Activated T-cell treated with anti-CD3 and anti-CD28 coated beads for 4 hours (primary cell): ENCODE results near the gene AP5B1.
"Not testable (repeated sequence)": the region's sequence is repeated elsewhere in the genome, so short reads cannot be mapped to it uniquely, and the experiment has no call there.

ENCODE experiments used
- DNase-seq: peaks from one replicate; pipeline ENCODE4 v3.0.0-alpha.2; 2020

Gene AP5B1

GRCh38 chr11:65762816-65763215 is 18.0 kb downstream of the AP5B1 start:
- not testable (repeated sequence) for DNase-seq

- not testable (repeated sequence) for DNase-seq
Measured at GRCh38 chr11:65762169-65762568, 18.6 kb downstream of the AP5B1 start.

- no peak for DNase-seq
Measured at GRCh38 chr11:65745049-65745448, 35.7 kb downstream of the AP5B1 start.

- DNase-seq, result no peak
Measured at GRCh38 chr11:65744699-65745042, 36.1 kb downstream of the AP5B1 start.

- DNase-seq, result no peak
Measured at GRCh38 chr11:65744026-65744698, 36.6 kb downstream of the AP5B1 start.

GRCh38 chr11:65743681-65744025 is 37.1 kb downstream of the AP5B1 start:
- no peak for DNase-seq

- DNase-seq, result no peak
Measured at GRCh38 chr11:65742353-65742752, 38.4 kb downstream of the AP5B1 start.

GRCh38 chr11:65741185-65741584 is 39.6 kb downstream of the AP5B1 start:
- no peak for DNase-seq

GRCh38 chr11:65739022-65739421 is 41.8 kb downstream of the AP5B1 start:
- no peak for DNase-seq

- DNase-seq, result no peak
Measured at GRCh38 chr11:65736810-65737209, 44.0 kb downstream of the AP5B1 start.

GRCh38 chr11:65735111-65735510 is 45.7 kb downstream of the AP5B1 start:
- not testable (repeated sequence) for DNase-seq

GRCh38 chr11:65730461-65730860 is 50.3 kb downstream of the AP5B1 start:
- no peak for DNase-seq

- no peak for DNase-seq
Measured at GRCh38 chr11:65727865-65728264, 52.9 kb downstream of the AP5B1 start.

- no peak for DNase-seq
Measured at GRCh38 chr11:65726660-65727059, 54.1 kb downstream of the AP5B1 start.
